Measurements from ENCODE around the gene PTN. TPM values are rescaled to one million over a fixed set of nuclear protein-coding genes. Genes with fewer than 3 reads are reported as not detected.
"Not testable (repeated sequence)": the region's sequence is repeated elsewhere in the genome, so short reads cannot be mapped to it uniquely, and the experiment has no call there.

The PTN gene
- polyA plus RNA-seq, 1 donor, result 52.2 TPM

GRCh38 chr7:137324796-137325696, 18.5 kb downstream of the PTN start:
- DNase-seq, result no peak

- no peak for DNase-seq
Measured at GRCh38 chr7:137316648-137317353, 26.7 kb downstream of the PTN start.

- no peak for DNase-seq
Measured at GRCh38 chr7:137313201-137313600, 30.3 kb downstream of the PTN start.

- DNase-seq, result no peak
Measured at GRCh38 chr7:137306748-137307147, 36.8 kb downstream of the PTN start.

GRCh38 chr7:137305901-137306621, 37.5 kb downstream of the PTN start:
- DNase-seq, result no peak

- DNase-seq, result no peak
Measured at GRCh38 chr7:137304624-137305235, 38.8 kb downstream of the PTN start.

GRCh38 chr7:137304165-137304564, 39.4 kb downstream of the PTN start:
- no peak for DNase-seq

GRCh38 chr7:137302081-137302480, 41.5 kb downstream of the PTN start:
- no peak for DNase-seq

GRCh38 chr7:137298464-137298794, 45.1 kb downstream of the PTN start:
- DNase-seq, result peak; percentile 26

GRCh38 chr7:137297551-137298463, 45.7 kb downstream of the PTN start:
- no peak for DNase-seq

GRCh38 chr7:137296576-137296975, 47.0 kb downstream of the PTN start:
- no peak for DNase-seq

GRCh38 chr7:137295739-137296324, 47.7 kb downstream of the PTN start:
- no peak for DNase-seq

GRCh38 chr7:137289101-137289500, 54.4 kb downstream of the PTN start:
- DNase-seq, result no peak

- DNase-seq, result no peak
Measured at GRCh38 chr7:137287651-137288258, 55.8 kb downstream of the PTN start.

GRCh38 chr7:137283153-137283552, 60.4 kb downstream of the PTN start:
- no peak for DNase-seq

- no peak for DNase-seq
Measured at GRCh38 chr7:137282043-137282442, 61.5 kb downstream of the PTN start.

GRCh38 chr7:137276189-137276588, 67.3 kb downstream of the PTN start:
- no peak for DNase-seq

GRCh38 chr7:137272249-137272648, 71.3 kb downstream of the PTN start:
- no peak for DNase-seq

- DNase-seq, result no peak
Measured at GRCh38 chr7:137269240-137269639, 74.3 kb downstream of the PTN start.

- not testable (repeated sequence) for DNase-seq
Measured at GRCh38 chr7:137268001-137268865, 75.3 kb downstream of the PTN start.
